ENCODE data around the gene LRRC56. TPM values are rescaled to one million over a fixed set of nuclear protein-coding genes. Genes with fewer than 3 reads are reported as not detected.

Gene LRRC56
- total RNA-seq, 1 donor from 2014 or later, result 0.82 TPM

- H3K9me3 Mint-ChIP-seq (ENCODE audit: unreplicated experiment), result no peaks in the 10 kb centered on the region
- Histone ChIP-seq H3K27ac (ENCODE audit: low read depth, low read length) (no peak overlapping the region), H3K27me3 (ENCODE audit: insufficient read depth, low read length) (peaks cover 2% of the 10 kb centered on the region), H2AFZ (ENCODE audit: low read depth, low read length) (no peak overlapping the region), H3K4me2 (ENCODE audit: low read length) (peak overlapping the region; percentile 96), H3K79me2 (ENCODE audit: insufficient read depth, low read length) (peaks cover 74% of the 10 kb centered on the region), H4K20me1 (ENCODE audit: insufficient read depth, low read length) (peaks cover 68% of the 10 kb centered on the region), H3K36me3 (ENCODE audit: insufficient read depth, low read length) (peaks cover 5% of the 10 kb centered on the region), H3K9ac (ENCODE audit: low read length) (no peak overlapping the region), H3K4me1 (ENCODE audit: insufficient read depth, low read length) (peaks cover 14% of the 10 kb centered on the region), H3K4me3 (ENCODE audit: insufficient read depth, low read depth, low read length) (no peak overlapping the region), H3K9me3 (ENCODE audit: insufficient read depth, low read depth, low read length) (no peaks in the 10 kb centered on the region)
- peaks cover 32% of the 10 kb centered on the region for H3K4me1 Mint-ChIP-seq (ENCODE audit: low read depth, unreplicated experiment)
- H3K36me3 Mint-ChIP-seq (ENCODE audit: low read depth, unreplicated experiment), result peaks cover 12% of the 10 kb centered on the region
- H3K4me3 Mint-ChIP-seq (ENCODE audit: unreplicated experiment), result peak overlapping the region; percentile 54
- FAIRE-seq (no peak), DNase-seq (ENCODE audit: low read depth) (no peak)
- TF ChIP-seq EZH2 (IDR thresholded peaks at IDR 0.05; ENCODE audit: insufficient read depth, low read length) (no peak), CTCF (IDR thresholded peaks at IDR 0.05; ENCODE audit: insufficient read depth, low read depth, low read length) (no peak)
- peak overlapping the region; percentile 58 for H3K27ac Mint-ChIP-seq (ENCODE audit: unreplicated experiment)
- peaks cover 2% of the 10 kb centered on the region for H3K27me3 Mint-ChIP-seq (ENCODE audit: low read depth, unreplicated experiment)
Measured at GRCh38 chr11:579830-580601, 42.7 kb downstream of the LRRC56 start.

GRCh38 chr11:581342-581741 lies 44.0 kb downstream of the LRRC56 start:
- H3K27ac Mint-ChIP-seq (ENCODE audit: unreplicated experiment), result no peak overlapping the region
- H3K79me2 ChIP-seq (ENCODE audit: insufficient read depth, low read length), result peaks cover 81% of the 10 kb centered on the region

More at GRCh38 chr11:581342-581741, 44.0 kb downstream of the LRRC56 start:
- Histone ChIP-seq H3K4me3 (ENCODE audit: insufficient read depth, low read depth, low read length) (no peak overlapping the region), H3K36me3 (ENCODE audit: insufficient read depth, low read length) (peaks cover 8% of the 10 kb centered on the region), H3K9ac (ENCODE audit: low read length) (no peak overlapping the region), H3K27me3 (ENCODE audit: insufficient read depth, low read length) (no peaks in the 10 kb centered on the region), H3K27ac (ENCODE audit: low read depth, low read length) (no peak overlapping the region), H3K4me2 (ENCODE audit: low read length) (no peak overlapping the region), H2AFZ (ENCODE audit: low read depth, low read length) (no peak overlapping the region), H3K4me1 (ENCODE audit: insufficient read depth, low read length) (peaks cover 14% of the 10 kb centered on the region), H3K9me3 (ENCODE audit: insufficient read depth, low read depth, low read length) (no peaks in the 10 kb centered on the region), H4K20me1 (ENCODE audit: insufficient read depth, low read length) (peaks cover 75% of the 10 kb centered on the region)
- peak overlapping the region; percentile 72 for H3K4me3 Mint-ChIP-seq (ENCODE audit: unreplicated experiment)
- DNase-seq (ENCODE audit: low read depth) (no peak), FAIRE-seq (no peak)
- peaks cover 13% of the 10 kb centered on the region for H3K36me3 Mint-ChIP-seq (ENCODE audit: low read depth, unreplicated experiment)
- no peaks in the 10 kb centered on the region for H3K27me3 Mint-ChIP-seq (ENCODE audit: low read depth, unreplicated experiment)
- H3K9me3 Mint-ChIP-seq (ENCODE audit: unreplicated experiment), result no peaks in the 10 kb centered on the region
- peaks cover 34% of the 10 kb centered on the region for H3K4me1 Mint-ChIP-seq (ENCODE audit: low read depth, unreplicated experiment)
- TF ChIP-seq CTCF (IDR thresholded peaks at IDR 0.05; ENCODE audit: insufficient read depth, low read depth, low read length), result no peak
- no peak for TF ChIP-seq EZH2 (IDR thresholded peaks at IDR 0.05; ENCODE audit: insufficient read depth, low read length)

All from astrocyte (in vitro differentiated cells and primary cell).